ENCODE results near the gene TNIK.

Gene TNIK

GRCh38 chr3:171301002-171301401 lies 159.2 kb downstream of the TNIK start:
- H3F3A ChIP-seq (ENCODE audit: control insufficient read depth, insufficient read depth), result no peaks in the 10 kb centered on the region
- no peaks in the 10 kb centered on the region for H3K9me3 ChIP-seq (ENCODE audit: control insufficient read depth, insufficient read depth, low read length)
- H3K4me3 ChIP-seq (ENCODE audit: low read length), result no peak overlapping the region
- no peaks in the 10 kb centered on the region for H3K79me2 ChIP-seq (ENCODE audit: control insufficient read depth, low read length)
- H4K20me1 ChIP-seq (ENCODE audit: control insufficient read depth, insufficient read depth, low read depth, low read length), result no peaks in the 10 kb centered on the region
- H3K36me3 ChIP-seq (ENCODE audit: control insufficient read depth, low read length), result no peaks in the 10 kb centered on the region
- no peaks in the 10 kb centered on the region for H3K4me1 ChIP-seq (ENCODE audit: control insufficient read depth, low read length)
- H3K27ac ChIP-seq (ENCODE audit: low read depth, low read length), result no peak overlapping the region
- H3K9me2 ChIP-seq (replicated peaks; ENCODE audit: control insufficient read depth, low read length), result no peaks in the 10 kb centered on the region
- H3K4me2 ChIP-seq (ENCODE audit: low read length), result no peak overlapping the region
- H3K27me3 ChIP-seq (ENCODE audit: control insufficient read depth, low read length), result no peaks in the 10 kb centered on the region
- TF ChIP-seq EZH2phosphoT487 (IDR thresholded peaks at IDR 0.05; ENCODE audit: borderline replicate concordance, low read length), result no peak
- TF ChIP-seq CTCF (IDR thresholded peaks at IDR 0.05; ENCODE audit: low read depth, low read length, poor library complexity, severe bottlenecking), result no peak

- Histone ChIP-seq H3K27me3 (ENCODE audit: control insufficient read depth, low read length) (no peaks in the 10 kb centered on the region), H3K4me2 (ENCODE audit: low read length) (no peak overlapping the region), H4K20me1 (ENCODE audit: control insufficient read depth, insufficient read depth, low read depth, low read length) (no peaks in the 10 kb centered on the region), H3K79me2 (ENCODE audit: control insufficient read depth, low read length) (no peaks in the 10 kb centered on the region), H3K4me3 (ENCODE audit: low read length) (no peak overlapping the region), H3K36me3 (ENCODE audit: control insufficient read depth, low read length) (no peaks in the 10 kb centered on the region), H3K4me1 (ENCODE audit: control insufficient read depth, low read length) (no peaks in the 10 kb centered on the region), H3F3A (ENCODE audit: control insufficient read depth, insufficient read depth) (no peaks in the 10 kb centered on the region), H3K27ac (ENCODE audit: low read depth, low read length) (no peak overlapping the region), H3K9me3 (ENCODE audit: control insufficient read depth, insufficient read depth, low read length) (no peaks in the 10 kb centered on the region), H3K9me2 (replicated peaks; ENCODE audit: control insufficient read depth, low read length) (no peaks in the 10 kb centered on the region)
- no peak for TF ChIP-seq CTCF (IDR thresholded peaks at IDR 0.05; ENCODE audit: low read depth, low read length, poor library complexity, severe bottlenecking)
- no peak for TF ChIP-seq EZH2phosphoT487 (IDR thresholded peaks at IDR 0.05; ENCODE audit: borderline replicate concordance, low read length)
Measured at GRCh38 chr3:171297951-171298350, 162.3 kb downstream of the TNIK start.

GRCh38 chr3:171297207-171297606 lies 163.0 kb downstream of the TNIK start:
- no peak for TF ChIP-seq EZH2phosphoT487 (IDR thresholded peaks at IDR 0.05; ENCODE audit: borderline replicate concordance, low read length)
- no peak for TF ChIP-seq CTCF (IDR thresholded peaks at IDR 0.05; ENCODE audit: low read depth, low read length, poor library complexity, severe bottlenecking)
- H3K4me3 ChIP-seq (ENCODE audit: low read length), result no peak overlapping the region
- H3K9me3 ChIP-seq (ENCODE audit: control insufficient read depth, insufficient read depth, low read length), result no peaks in the 10 kb centered on the region
- H3F3A ChIP-seq (ENCODE audit: control insufficient read depth, insufficient read depth), result no peaks in the 10 kb centered on the region
- no peaks in the 10 kb centered on the region for H3K79me2 ChIP-seq (ENCODE audit: control insufficient read depth, low read length)
- no peak overlapping the region for H3K27ac ChIP-seq (ENCODE audit: low read depth, low read length)
- no peaks in the 10 kb centered on the region for H3K9me2 ChIP-seq (replicated peaks; ENCODE audit: control insufficient read depth, low read length)
- H3K4me1 ChIP-seq (ENCODE audit: control insufficient read depth, low read length), result no peaks in the 10 kb centered on the region
- no peaks in the 10 kb centered on the region for H4K20me1 ChIP-seq (ENCODE audit: control insufficient read depth, insufficient read depth, low read depth, low read length)
- no peak overlapping the region for H3K4me2 ChIP-seq (ENCODE audit: low read length)
- no peaks in the 10 kb centered on the region for H3K27me3 ChIP-seq (ENCODE audit: control insufficient read depth, low read length)
- H3K36me3 ChIP-seq (ENCODE audit: control insufficient read depth, low read length), result no peaks in the 10 kb centered on the region

All from DOHH2 (cell line).